Hematopoietic multipotent progenitor cell treated with erythropoietin and hydrocortisone succinate and interleukin-3 and kit ligand, for 4 days (in vitro differentiated cells): ENCODE results near the gene GHRL.
"Not testable (repeated sequence)": the region's sequence is repeated elsewhere in the genome, so short reads cannot be mapped to it uniquely, and the experiment has no call there.

Source experiments
- DNase-seq: peaks from one replicate; pipeline ENCODE4 v3.0.0-alpha.2; 2015

The GHRL gene

GRCh38 chr3:10322352-10322710 lies 29.6 kb upstream of the GHRL start:
- peak; percentile 71 for DNase-seq

- DNase-seq, result no peak
Measured at GRCh38 chr3:10321630-10322351, 29.0 kb upstream of the GHRL start.

- no peak for DNase-seq
Measured at GRCh38 chr3:10320320-10320677, 27.6 kb upstream of the GHRL start.

GRCh38 chr3:10319804-10320203 lies 27.1 kb upstream of the GHRL start:
- no peak for DNase-seq

- DNase-seq, result no peak
Measured at GRCh38 chr3:10319251-10319650, 26.5 kb upstream of the GHRL start.

- no peak for DNase-seq
Measured at GRCh38 chr3:10317961-10318350, 25.2 kb upstream of the GHRL start.

- no peak for DNase-seq
Measured at GRCh38 chr3:10317311-10317960, 24.7 kb upstream of the GHRL start.

GRCh38 chr3:10315771-10316344 lies 23.1 kb upstream of the GHRL start:
- DNase-seq, result no peak

GRCh38 chr3:10315101-10315500 lies 22.4 kb upstream of the GHRL start:
- no peak for DNase-seq

GRCh38 chr3:10312861-10313260 lies 20.1 kb upstream of the GHRL start:
- no peak for DNase-seq

GRCh38 chr3:10312391-10312790 lies 19.6 kb upstream of the GHRL start:
- no peak for DNase-seq

GRCh38 chr3:10311710-10312109 lies 19.0 kb upstream of the GHRL start:
- DNase-seq, result no peak

GRCh38 chr3:10310578-10310977 lies 17.8 kb upstream of the GHRL start:
- DNase-seq, result no peak

GRCh38 chr3:10309736-10310135 lies 17.0 kb upstream of the GHRL start:
- DNase-seq, result no peak

- DNase-seq, result no peak
Measured at GRCh38 chr3:10308678-10309077, 15.9 kb upstream of the GHRL start.

- DNase-seq, result no peak
Measured at GRCh38 chr3:10306156-10306555, 13.4 kb upstream of the GHRL start.

- no peak for DNase-seq
Measured at GRCh38 chr3:10305331-10305902, 12.7 kb upstream of the GHRL start.

- no peak for DNase-seq
Measured at GRCh38 chr3:10304905-10305304, 12.2 kb upstream of the GHRL start.

GRCh38 chr3:10303785-10304184 lies 11.0 kb upstream of the GHRL start:
- no peak for DNase-seq

GRCh38 chr3:10303105-10303504 lies 10.4 kb upstream of the GHRL start:
- DNase-seq, result no peak

- DNase-seq, result no peak
Measured at GRCh38 chr3:10300087-10300486, 7.3 kb upstream of the GHRL start.

- DNase-seq, result no peak
Measured at GRCh38 chr3:10299679-10300078, 6.9 kb upstream of the GHRL start.

- DNase-seq, result no peak
Measured at GRCh38 chr3:10299175-10299574, 6.4 kb upstream of the GHRL start.

GRCh38 chr3:10298064-10298463 lies 5.3 kb upstream of the GHRL start:
- not testable (repeated sequence) for DNase-seq
